ENCODE results near the gene SFXN4. TPM values are rescaled to one million over a fixed set of nuclear protein-coding genes. Genes with fewer than 3 reads are reported as not detected.
A peak's percentile ranks its signal among the peaks of the same experiment; 100 is the strongest.

SFXN4 gene
- total RNA-seq, 4 donors from 2014 or later: 12.7 to 25.3 (median 17.1) TPM

- TF ChIP-seq EP300 (IDR thresholded peaks at IDR 0.05) (no peak), POLR2AphosphoS5 (IDR thresholded peaks at IDR 0.05) (peak; percentile 72), POLR2A (IDR thresholded peaks at IDR 0.05) (peak; percentile 56 to 65), CTCF (IDR thresholded peaks at IDR 0.05) (no peak)
- H3K4me3 ChIP-seq: peak within 1 kb of the TSS; percentile 55 to 80
- H3K9me3 ChIP-seq: no peaks in the 10 kb centered on the region
- no peaks in the 10 kb centered on the region for H3K27me3 ChIP-seq
- peak within 1 kb of the TSS; percentile 83 to 100 (median 98) for H3K27ac ChIP-seq
- WGBS, 2 donors (ENCODE audit: low coverage in 1 of 2): no CpG with 5 or more reads among the region's 34 CpGs
- H3K4me1 ChIP-seq: peaks cover 8 to 54% (median 22%) of the 10 kb centered on the region in 3 donors
- peak; percentile 95 for ATAC-seq
- no peaks in the 10 kb centered on the region for H3K36me3 ChIP-seq
These were observed 41.8 kb upstream of the SFXN4 start, which contains the start of gene GRK5 for GRCh38 chr10:119207366-119207666. TSS of gene GRK5 (plus strand) at chr10:119207571. CDS start at chr10:119207918, 347 bp downstream.

- Histone ChIP-seq H3K4me3 (peak overlapping the region; percentile 55 to 80), H3K4me1 (peaks cover 5 to 48% (median 18%) of the 10 kb centered on the region in 3 donors), H3K36me3 (no peaks in the 10 kb centered on the region), H3K9me3 (no peaks in the 10 kb centered on the region), H3K27me3 (no peaks in the 10 kb centered on the region), H3K27ac (peak overlapping the region; percentile 83 to 100 (median 98))
- TF ChIP-seq CTCF (IDR thresholded peaks at IDR 0.05) (peak; percentile 55 to 95 (median 92)), EP300 (IDR thresholded peaks at IDR 0.05) (no peak)
- 0% methylated on average over 6 of the region's 97 CpGs; no CpG with 5 or more reads in 1 of the 2 donors for WGBS, 2 donors (ENCODE audit: low coverage in 1 of 2)
- peak; percentile 72 for ATAC-seq
These were observed 41.3 kb upstream of the SFXN4 start for GRCh38 chr10:119206603-119207365.

DNA sequence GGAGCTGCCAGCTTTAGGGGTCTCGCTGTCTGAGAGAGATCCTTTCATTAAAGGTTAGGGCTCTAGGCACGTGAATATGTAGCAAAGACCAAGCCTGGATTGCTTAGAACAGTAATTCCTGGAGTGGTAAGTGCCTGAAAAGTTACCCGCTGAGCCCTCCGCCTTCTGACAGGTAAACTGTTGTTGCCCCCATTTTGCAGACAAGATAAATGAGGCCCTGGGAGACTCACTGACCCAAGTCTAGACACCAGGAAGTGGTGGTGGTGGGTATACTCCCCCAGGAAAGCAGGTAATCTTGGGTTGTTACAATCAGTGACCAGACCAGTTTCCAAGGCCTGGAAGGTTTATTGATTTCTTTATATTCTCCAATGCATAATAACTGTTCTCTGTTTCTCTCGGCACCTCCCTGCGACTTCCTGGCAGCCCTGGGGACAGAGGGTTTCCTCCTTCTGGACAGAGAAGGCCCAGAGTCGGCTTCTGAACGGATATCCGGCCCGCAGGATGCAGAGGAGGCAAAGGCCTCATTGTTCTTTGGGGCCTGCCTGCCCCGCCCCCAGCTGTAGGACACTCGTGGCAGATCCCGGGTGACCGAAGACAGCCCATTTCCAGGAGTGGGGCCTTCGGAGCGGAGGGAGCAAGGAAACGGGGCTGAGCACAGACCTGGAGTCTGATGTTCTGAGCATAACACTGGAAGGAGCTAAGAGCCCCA lies 40.5 kb upstream of the SFXN4 start:
- WGBS, 2 donors (ENCODE audit: low coverage in 1 of 2): 97% methylated on average over 4 of the region's 17 CpGs; no CpG with 5 or more reads in 1 of the 2 donors
- H3K36me3 ChIP-seq: no peaks in the 10 kb centered on the region
- H3K27ac ChIP-seq: peak overlapping the region; percentile 83 to 100 (median 98)
- no peaks in the 10 kb centered on the region for H3K9me3 ChIP-seq
- H3K4me1 ChIP-seq: peaks cover 0 to 41% (median 15%) of the 10 kb centered on the region in 3 donors
- H3K4me3 ChIP-seq: peak overlapping the region in 1 of 2 donors; percentile 80
- peak; percentile 3 for ATAC-seq
- TF ChIP-seq EP300 (IDR thresholded peaks at IDR 0.05): no peak
- TF ChIP-seq POLR2AphosphoS5 (IDR thresholded peaks at IDR 0.05): peak; percentile 8
- H3K27me3 ChIP-seq: no peaks in the 10 kb centered on the region

GRCh38 chr10:119203006-119203405 lies 37.5 kb upstream of the SFXN4 start:
- Histone ChIP-seq H3K27ac (no peak overlapping the region), H3K27me3 (no peaks in the 10 kb centered on the region), H3K4me1 (peaks cover 0 to 20% (median 6%) of the 10 kb centered on the region in 3 donors), H3K36me3 (no peaks in the 10 kb centered on the region), H3K4me3 (no peak overlapping the region), H3K9me3 (no peaks in the 10 kb centered on the region)
- TF ChIP-seq CTCF (IDR thresholded peaks at IDR 0.05): no peak
- TF ChIP-seq EP300 (IDR thresholded peaks at IDR 0.05): no peak
- TF ChIP-seq POLR2A (IDR thresholded peaks at IDR 0.05): no peak
- no peak for TF ChIP-seq POLR2AphosphoS5 (IDR thresholded peaks at IDR 0.05)
- no peak for ATAC-seq
- 48 to 55% methylated on average over 4 of the region's 4 CpGs for WGBS, 2 donors (ENCODE audit: low coverage in 1 of 2)

DNA sequence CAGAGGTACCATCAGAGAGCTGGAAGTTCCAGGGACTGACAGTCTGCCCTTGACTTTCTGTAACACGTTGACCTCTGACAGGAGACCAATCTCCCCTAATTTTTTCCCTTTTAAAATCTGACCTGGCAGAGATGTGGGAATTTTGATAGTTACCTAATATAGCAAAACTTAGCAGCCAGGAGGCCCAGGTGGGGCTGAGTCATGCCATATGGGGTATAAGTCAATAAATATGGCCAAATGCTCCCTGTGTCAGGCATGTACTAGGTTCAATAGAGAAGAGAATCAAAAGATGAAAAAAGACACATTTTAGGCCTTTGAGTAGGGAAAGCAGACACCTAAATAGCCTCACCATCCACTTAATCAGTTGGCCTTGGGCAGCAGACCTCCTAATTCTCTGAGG lies 35.7 kb upstream of the SFXN4 start:
- Histone ChIP-seq H3K9me3 (no peaks in the 10 kb centered on the region), H3K27me3 (no peaks in the 10 kb centered on the region), H3K27ac (no peak overlapping the region), H3K36me3 (no peaks in the 10 kb centered on the region), H3K4me1 (peaks cover 0 to 15% (median 4%) of the 10 kb centered on the region in 3 donors), H3K4me3 (no peak overlapping the region)
- no peak for TF ChIP-seq CTCF (IDR thresholded peaks at IDR 0.05)
- TF ChIP-seq POLR2A (IDR thresholded peaks at IDR 0.05): no peak
- TF ChIP-seq EP300 (IDR thresholded peaks at IDR 0.05): no peak
- TF ChIP-seq POLR2AphosphoS5 (IDR thresholded peaks at IDR 0.05): no peak
- ATAC-seq: no peak
- 60% methylated on average over 1 of the region's 1 CpG; no CpG with 5 or more reads in 1 of the 2 donors for WGBS, 2 donors (ENCODE audit: low coverage in 1 of 2)

Measured in gastroesophageal sphincter (tissue), 4 donors.